HEK293 (cell line): ENCODE data around the gene ADCY4.

Source experiments
- CTCF ChIA-PET: fragments of 350-600 bp; formaldehyde crosslinking; extraction: SDS; loops from one replicate; lab custom pipeline; 2021; ENCODE audit warnings: antibody characterized with exemption; lab: Yijun Ruan, JAX
- POLR2A ChIA-PET: fragments of 300-600 bp; formaldehyde crosslinking; extraction: SDS; loops from one replicate; lab custom pipeline; 2020; ENCODE audit warnings: antibody characterized with exemption, inconsistent platforms; lab: Yijun Ruan, JAX
- H3K27ac ChIP-seq: fragments of 200-500 bp; sonication (Bioruptor generic); 2 replicates; pipeline ENCODE4 v1.5.1; 2014; ENCODE audit warnings: low read depth, low read length, control low read depth, inconsistent platforms; ENCODE audit errors: extremely low read depth
- H3K36me3 ChIP-seq, 2 experiments: fragments of 200-500 bp in 1 of 2; sonication (Bioruptor generic) in 1 of 2; 1 replicate in 1 of 2; 2 replicates in 1 of 2; pipeline ENCODE4 v1.5.1; 2014 to 2017; ENCODE audit warnings: inconsistent platforms in 2 of 2, low read length in 2 of 2; ENCODE audit not compliant: control insufficient read depth in 2 of 2, insufficient read depth in 1 of 2
- H3K4me1 ChIP-seq: fragments of 200-500 bp; sonication (Bioruptor generic); 2 replicates; pipeline ENCODE4 v1.5.1; 2014; ENCODE audit warnings: mild to moderate bottlenecking, low read length, inconsistent platforms; ENCODE audit not compliant: control insufficient read depth, insufficient read depth
- H3K4me3 ChIP-seq: 2 replicates; pipeline ENCODE4 v1.5.1; 2011; ENCODE audit warnings: low read depth, mild to moderate bottlenecking, control low read depth, low read length, moderate library complexity
- H3K9me3 ChIP-seq: fragments of 200-500 bp; sonication (Bioruptor generic); 2 replicates; pipeline ENCODE4 v1.5.1; 2014; ENCODE audit warnings: low read depth, low read length, inconsistent platforms; ENCODE audit not compliant: control insufficient read depth, insufficient read depth
- PATZ1 ChIP-seq: fragments of 450-650 bp; formaldehyde crosslinking; IDR thresholded peaks from 2 replicates; pipeline ENCODE4 v1.5.1; 2016; ENCODE audit warnings: missing biosample characterization, missing genetic modification characterization
- PRDM1 ChIP-seq: fragments of 450-650 bp; formaldehyde crosslinking; IDR thresholded peaks from 2 replicates; pipeline ENCODE4; 2016; ENCODE audit warnings: missing biosample characterization, missing genetic modification characterization
- ZNF155 ChIP-seq: fragments of 450-650 bp; formaldehyde crosslinking; IDR thresholded peaks from 2 replicates; pipeline ENCODE4 v1.5.1; 2016; ENCODE audit warnings: missing biosample characterization, missing genetic modification characterization
- ZNF18 ChIP-seq: fragments of 450-650 bp; formaldehyde crosslinking; IDR thresholded peaks from 2 replicates; pipeline ENCODE4 v1.5.1; 2016; ENCODE audit warnings: missing biosample characterization, missing genetic modification characterization
- ZNF223 ChIP-seq: fragments of 450-650 bp; formaldehyde crosslinking; IDR thresholded peaks from 2 replicates; pipeline ENCODE4 v1.5.1; 2016; ENCODE audit warnings: missing biosample characterization, missing genetic modification characterization
- ZNF362 ChIP-seq: fragments of 450-650 bp; formaldehyde crosslinking; IDR thresholded peaks from 2 replicates; pipeline ENCODE4 v1.5.1; 2016; ENCODE audit warnings: missing biosample characterization, missing genetic modification characterization
- ZNF473 ChIP-seq: fragments of 450-650 bp; formaldehyde crosslinking; IDR thresholded peaks from 2 replicates; pipeline ENCODE4 v1.5.1; 2017; ENCODE audit warnings: missing biosample characterization, missing genetic modification characterization
- ZNF529 ChIP-seq: fragments of 450-650 bp; formaldehyde crosslinking; IDR thresholded peaks from 2 replicates; pipeline ENCODE4 v1.5.1; 2017; ENCODE audit warnings: missing genetic modification characterization, missing biosample characterization; ENCODE audit not compliant: insufficient replicate concordance
- ZNF548 ChIP-seq: fragments of 450-650 bp; formaldehyde crosslinking; IDR thresholded peaks from 2 replicates; pipeline ENCODE4 v1.5.1; 2016; ENCODE audit warnings: missing biosample characterization, missing genetic modification characterization
- ZNF610 ChIP-seq: fragments of 450-650 bp; formaldehyde crosslinking; IDR thresholded peaks from 2 replicates; pipeline ENCODE4 v1.5.1; 2016; ENCODE audit warnings: missing biosample characterization, missing genetic modification characterization, borderline replicate concordance
- ZNF645 ChIP-seq: fragments of 450-650 bp; formaldehyde crosslinking; IDR thresholded peaks from 2 replicates; pipeline ENCODE4; 2016; ENCODE audit warnings: missing biosample characterization, missing genetic modification characterization
- ZNF76 ChIP-seq: fragments of 450-650 bp; formaldehyde crosslinking; IDR thresholded peaks from 2 replicates; pipeline ENCODE4; 2016; ENCODE audit warnings: low read depth, missing biosample characterization, missing genetic modification characterization, borderline replicate concordance
- ZNF768 ChIP-seq: fragments of 450-650 bp; formaldehyde crosslinking; IDR thresholded peaks from 2 replicates; pipeline ENCODE4 v1.5.1; 2018; ENCODE audit warnings: missing biosample characterization, mild to moderate bottlenecking, missing genetic modification characterization
- TF ChIP-seq, protein P1 (sequence below): fragments of 450-650 bp; formaldehyde crosslinking; IDR thresholded peaks from 2 replicates; pipeline ENCODE4 v1.5.1; 2016; ENCODE audit warnings: missing biosample characterization, missing genetic modification characterization
- TF ChIP-seq, protein P2 (sequence below): fragments of 450-650 bp; formaldehyde crosslinking; IDR thresholded peaks from 2 replicates; pipeline ENCODE4 v1.5.1; 2016; ENCODE audit warnings: missing biosample characterization, missing genetic modification characterization, low read depth
- TF ChIP-seq, protein P3 (sequence below): fragments of 450-650 bp; formaldehyde crosslinking; IDR thresholded peaks from 2 replicates; pipeline ENCODE4 v1.5.1; 2016; ENCODE audit warnings: missing biosample characterization, missing genetic modification characterization

ADCY4 gene

DNA sequence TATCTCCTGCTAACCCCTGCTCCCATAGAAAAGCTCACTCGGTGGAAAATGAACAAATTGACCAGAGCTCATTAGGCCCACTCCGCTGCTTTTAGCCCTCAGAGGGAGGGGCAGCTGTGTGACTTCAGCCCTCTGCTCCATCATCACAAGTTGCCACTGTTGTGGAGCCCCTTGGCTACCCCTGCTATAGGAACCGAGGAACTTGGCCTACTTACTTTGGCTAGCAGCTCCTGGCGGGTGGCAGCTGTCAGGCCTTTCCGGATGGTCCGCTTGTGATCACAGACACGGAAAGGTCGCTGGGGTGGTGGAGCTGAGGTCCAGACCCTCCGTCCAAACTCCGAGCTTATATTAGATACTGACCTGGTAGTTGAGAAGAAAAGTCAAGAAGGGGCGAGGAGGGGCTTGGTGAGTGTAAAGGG, 27.7 kb downstream of the ADCY4 start:
- Histone ChIP-seq H3K27ac (no peak overlapping the region), H3K36me3 (peaks cover 20 to 92% of the 10 kb centered on the region in 2 experiments), H3K9me3 (no peaks in the 10 kb centered on the region), H3K4me1 (no peaks in the 10 kb centered on the region), H3K4me3 (no peak overlapping the region)
- TF ChIP-seq ZNF610: no peak
- no peak for TF ChIP-seq ZNF223
- no peak for TF ChIP-seq ZNF76 (tag by site-specific recombination)
- no peak for TF ChIP-seq ZNF768 (tag by site-specific recombination)
- no peak for TF ChIP-seq ZNF645 (tag by site-specific recombination)
- TF ChIP-seq ZNF362: no peak
- TF ChIP-seq, protein P1, sequence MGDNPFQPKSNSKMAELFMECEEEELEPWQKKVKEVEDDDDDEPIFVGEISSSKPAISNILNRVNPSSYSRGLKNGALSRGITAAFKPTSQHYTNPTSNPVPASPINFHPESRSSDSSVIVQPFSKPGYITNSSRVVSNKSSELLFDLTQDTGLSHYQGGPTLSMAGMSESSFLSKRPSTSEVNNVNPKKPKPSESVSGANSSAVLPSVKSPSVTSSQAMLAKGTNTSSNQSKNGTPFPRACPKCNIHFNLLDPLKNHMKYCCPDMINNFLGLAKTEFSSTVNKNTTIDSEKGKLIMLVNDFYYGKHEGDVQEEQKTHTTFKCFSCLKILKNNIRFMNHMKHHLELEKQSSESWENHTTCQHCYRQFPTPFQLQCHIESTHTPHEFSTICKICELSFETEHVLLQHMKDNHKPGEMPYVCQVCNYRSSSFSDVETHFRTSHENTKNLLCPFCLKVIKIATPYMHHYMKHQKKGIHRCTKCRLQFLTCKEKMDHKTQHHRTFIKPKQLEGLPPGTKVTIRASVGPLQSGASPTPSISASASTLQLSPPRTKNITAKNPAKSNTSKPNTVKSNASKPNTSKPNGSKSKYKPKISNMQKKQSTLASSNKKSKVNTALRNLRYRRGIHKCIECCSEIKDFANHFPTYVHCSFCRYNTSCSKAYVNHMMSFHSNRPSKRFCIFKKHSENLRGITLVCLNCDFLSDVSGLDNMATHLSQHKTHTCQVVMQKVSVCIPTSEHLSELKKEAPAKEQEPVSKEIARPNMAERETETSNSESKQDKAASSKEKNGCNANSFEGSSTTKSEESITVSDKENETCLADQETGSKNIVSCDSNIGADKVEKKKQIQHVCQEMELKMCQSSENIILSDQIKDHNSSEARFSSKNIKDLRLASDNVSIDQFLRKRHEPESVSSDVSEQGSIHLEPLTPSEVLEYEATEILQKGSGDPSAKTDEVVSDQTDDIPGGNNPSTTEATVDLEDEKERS (tag by site-specific recombination): no peak
- no peak for TF ChIP-seq ZNF548 (tag by site-specific recombination)
- no peak for TF ChIP-seq PATZ1 (tag by site-specific recombination)
- no peak for TF ChIP-seq ZNF529
- TF ChIP-seq ZNF18 (tag by site-specific recombination): no peak
- no peak for TF ChIP-seq ZNF155 (tag by site-specific recombination)
- TF ChIP-seq, protein P2, sequence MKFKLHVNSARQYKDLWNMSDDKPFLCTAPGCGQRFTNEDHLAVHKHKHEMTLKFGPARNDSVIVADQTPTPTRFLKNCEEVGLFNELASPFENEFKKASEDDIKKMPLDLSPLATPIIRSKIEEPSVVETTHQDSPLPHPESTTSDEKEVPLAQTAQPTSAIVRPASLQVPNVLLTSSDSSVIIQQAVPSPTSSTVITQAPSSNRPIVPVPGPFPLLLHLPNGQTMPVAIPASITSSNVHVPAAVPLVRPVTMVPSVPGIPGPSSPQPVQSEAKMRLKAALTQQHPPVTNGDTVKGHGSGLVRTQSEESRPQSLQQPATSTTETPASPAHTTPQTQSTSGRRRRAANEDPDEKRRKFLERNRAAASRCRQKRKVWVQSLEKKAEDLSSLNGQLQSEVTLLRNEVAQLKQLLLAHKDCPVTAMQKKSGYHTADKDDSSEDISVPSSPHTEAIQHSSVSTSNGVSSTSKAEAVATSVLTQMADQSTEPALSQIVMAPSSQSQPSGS (tag by site-specific recombination): no peak
- no peak for TF ChIP-seq ZNF473
- TF ChIP-seq, protein P3, sequence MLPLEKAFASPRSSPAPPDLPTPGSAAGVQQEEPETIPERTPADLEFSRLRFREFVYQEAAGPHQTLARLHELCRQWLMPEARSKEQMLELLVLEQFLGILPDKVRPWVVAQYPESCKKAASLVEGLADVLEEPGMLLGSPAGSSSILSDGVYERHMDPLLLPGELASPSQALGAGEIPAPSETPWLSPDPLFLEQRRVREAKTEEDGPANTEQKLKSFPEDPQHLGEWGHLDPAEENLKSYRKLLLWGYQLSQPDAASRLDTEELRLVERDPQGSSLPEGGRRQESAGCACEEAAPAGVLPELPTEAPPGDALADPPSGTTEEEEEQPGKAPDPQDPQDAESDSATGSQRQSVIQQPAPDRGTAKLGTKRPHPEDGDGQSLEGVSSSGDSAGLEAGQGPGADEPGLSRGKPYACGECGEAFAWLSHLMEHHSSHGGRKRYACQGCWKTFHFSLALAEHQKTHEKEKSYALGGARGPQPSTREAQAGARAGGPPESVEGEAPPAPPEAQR (tag by site-specific recombination): no peak
- no peak for TF ChIP-seq PRDM1 (tag by site-specific recombination)
- POLR2A ChIA-PET: interaction anchor here (0.8 to 2.2 kb wide), 8 partner anchors 8 to 192 kb away, joined by 3 to 10 read pairs (median 3); partner anchors contain the start of genes CBLN3, DCAF11, DHRS1 and KHNYN
- CTCF ChIA-PET: interaction anchor here (0.6 to 5.1 kb wide), 19 partner anchors 8 to 253 kb away, joined by 3 to 70 read pairs (median 7); partner anchors contain the start of genes CBLN3, DHRS1, KHNYN and NOP9
